Measurements from ENCODE around the gene NPFF.

GRCh38 chr12:53551889-53552291, 44.6 kb upstream of the NPFF start:
- TF ChIP-seq, protein P1, sequence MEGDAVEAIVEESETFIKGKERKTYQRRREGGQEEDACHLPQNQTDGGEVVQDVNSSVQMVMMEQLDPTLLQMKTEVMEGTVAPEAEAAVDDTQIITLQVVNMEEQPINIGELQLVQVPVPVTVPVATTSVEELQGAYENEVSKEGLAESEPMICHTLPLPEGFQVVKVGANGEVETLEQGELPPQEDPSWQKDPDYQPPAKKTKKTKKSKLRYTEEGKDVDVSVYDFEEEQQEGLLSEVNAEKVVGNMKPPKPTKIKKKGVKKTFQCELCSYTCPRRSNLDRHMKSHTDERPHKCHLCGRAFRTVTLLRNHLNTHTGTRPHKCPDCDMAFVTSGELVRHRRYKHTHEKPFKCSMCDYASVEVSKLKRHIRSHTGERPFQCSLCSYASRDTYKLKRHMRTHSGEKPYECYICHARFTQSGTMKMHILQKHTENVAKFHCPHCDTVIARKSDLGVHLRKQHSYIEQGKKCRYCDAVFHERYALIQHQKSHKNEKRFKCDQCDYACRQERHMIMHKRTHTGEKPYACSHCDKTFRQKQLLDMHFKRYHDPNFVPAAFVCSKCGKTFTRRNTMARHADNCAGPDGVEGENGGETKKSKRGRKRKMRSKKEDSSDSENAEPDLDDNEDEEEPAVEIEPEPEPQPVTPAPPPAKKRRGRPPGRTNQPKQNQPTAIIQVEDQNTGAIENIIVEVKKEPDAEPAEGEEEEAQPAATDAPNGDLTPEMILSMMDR (IDR thresholded peaks at IDR 0.05) = no peak
- TF ChIP-seq POLR2A (IDR thresholded peaks at IDR 0.05) = no peak
